C1 segment of cervical spinal cord (tissue), 14 donors: ENCODE results near the gene KCNK4.

Experiments used
- DNase-seq, 14 donors: peaks; one replicate each; lab custom pipeline; 2025; lab: John Stamatoyannopoulos, UW

KCNK4 gene

DNA sequence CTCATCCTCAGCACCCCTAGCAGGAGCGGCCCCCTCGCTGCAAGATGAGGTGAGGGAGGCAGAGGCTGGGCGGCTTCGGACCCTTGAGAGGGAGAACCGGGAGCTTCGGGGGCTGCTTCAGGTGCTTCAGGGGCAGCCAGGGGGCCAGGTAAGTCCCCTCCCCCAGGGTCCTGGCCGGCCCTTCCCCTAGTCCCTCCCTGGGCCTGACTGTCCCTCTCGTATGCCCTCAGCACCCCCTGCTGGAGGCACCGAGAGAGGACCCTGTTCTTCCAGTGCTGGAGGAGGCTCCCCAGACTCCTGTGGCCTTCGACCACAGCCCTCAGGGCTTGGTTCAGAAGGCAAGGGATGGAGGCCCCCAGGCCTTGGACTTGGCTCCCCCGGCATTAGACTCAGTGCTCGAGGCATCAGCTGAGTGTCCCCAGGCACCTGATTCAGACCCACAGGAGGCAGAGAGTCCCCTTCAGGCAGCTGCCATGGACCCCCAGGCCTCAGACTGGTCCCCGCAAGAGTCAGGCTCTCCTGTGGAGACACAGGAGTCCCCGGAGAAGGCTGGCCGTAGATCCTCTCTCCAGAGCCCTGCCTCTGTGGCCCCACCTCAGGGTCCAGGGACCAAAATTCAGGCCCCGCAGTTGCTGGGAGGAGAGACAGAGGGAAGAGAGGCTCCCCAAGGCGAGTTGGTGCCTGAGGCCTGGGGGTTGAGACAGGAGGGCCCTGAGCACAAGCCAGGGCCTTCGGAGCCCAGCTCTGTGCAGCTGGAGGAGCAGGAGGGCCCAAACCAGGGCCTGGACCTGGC is 52.9 kb downstream of the KCNK4 start:
- no peak for DNase-seq

DNA sequence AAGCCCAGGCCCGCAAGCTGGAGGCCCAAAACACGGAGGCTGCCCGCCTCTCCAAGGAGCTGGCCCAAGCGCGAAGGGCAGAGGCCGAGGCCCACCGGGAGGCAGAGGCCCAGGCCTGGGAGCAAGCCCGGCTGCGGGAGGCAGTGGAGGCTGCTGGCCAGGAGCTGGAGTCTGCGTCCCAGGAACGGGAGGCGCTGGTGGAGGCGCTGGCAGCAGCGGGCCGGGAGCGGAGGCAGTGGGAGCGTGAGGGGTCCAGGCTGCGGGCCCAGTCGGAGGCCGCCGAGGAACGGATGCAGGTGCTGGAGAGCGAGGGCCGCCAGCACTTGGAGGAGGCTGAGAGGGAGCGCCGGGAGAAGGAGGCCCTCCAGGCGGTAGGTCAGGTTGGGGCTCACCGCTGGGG is 53.7 kb downstream of the KCNK4 start:
- no peak for DNase-seq

DNA sequence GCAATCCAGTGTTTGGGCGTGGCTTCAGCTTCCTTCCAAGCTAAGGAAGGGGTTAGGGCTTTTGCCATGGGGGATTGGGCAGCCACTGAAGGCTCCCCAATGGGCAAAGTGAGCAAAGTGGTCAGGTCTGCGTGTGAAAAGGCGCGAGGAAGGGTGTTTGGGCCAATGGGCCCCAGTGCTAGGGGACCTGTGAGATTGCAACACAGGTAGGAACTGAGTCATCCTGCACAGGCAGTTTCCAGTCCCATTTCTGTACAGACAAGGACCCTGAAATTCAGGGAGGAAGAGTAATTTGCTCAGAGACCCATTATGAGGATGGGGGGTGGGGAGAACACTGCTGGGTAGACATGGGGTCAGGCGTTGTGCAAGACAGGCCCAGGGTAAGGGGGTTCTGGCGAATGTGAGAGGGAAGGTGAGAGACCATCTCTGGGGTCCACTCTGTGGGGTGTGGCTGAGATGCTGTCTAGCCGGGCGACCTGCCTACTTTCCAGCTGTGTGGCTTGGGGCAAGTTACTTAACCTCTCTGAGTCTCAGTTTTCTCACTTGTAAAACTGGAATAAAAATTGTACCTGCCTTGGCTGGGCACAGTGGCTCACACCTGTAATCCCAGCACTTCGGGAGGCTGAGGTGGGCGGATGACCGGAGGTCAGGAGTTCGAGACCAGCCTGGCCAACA is 56.2 kb downstream of the KCNK4 start:
- no peak for DNase-seq

DNA sequence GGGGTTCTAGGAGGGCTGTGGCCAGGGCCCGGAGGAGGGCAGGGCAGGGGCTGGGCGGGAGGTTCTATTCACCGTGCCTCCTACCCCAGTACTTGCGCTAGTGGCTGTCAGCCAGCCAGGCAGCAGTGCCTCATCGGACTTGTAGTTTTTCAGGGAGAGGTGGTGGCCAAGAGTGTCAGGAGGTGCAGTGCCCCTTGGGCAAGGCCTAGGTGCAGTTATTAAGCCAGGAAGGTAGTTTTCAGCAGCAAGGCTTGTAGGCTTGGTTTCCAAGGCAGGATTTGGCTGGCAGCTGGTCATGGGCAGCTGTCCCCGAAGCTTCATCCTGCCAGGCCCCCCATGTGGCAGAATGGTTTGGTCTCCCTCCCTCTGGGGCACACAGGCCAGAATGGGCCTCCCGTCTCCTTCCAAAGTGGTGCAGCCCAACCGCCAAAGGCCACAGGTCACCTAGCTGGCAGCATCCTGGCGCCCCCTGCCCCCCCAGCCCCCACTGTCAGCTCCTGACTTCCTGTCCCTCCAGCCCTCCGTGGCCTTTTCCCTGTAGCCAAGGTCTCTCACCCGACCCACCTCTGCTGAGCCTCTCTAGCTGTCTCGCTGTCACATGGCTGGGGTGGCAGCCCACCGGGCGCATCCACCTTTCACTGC is 57.4 kb downstream of the KCNK4 start:
- peak in 3 of 14 donors; percentile 24 to 82 (median 28) for DNase-seq

DNA sequence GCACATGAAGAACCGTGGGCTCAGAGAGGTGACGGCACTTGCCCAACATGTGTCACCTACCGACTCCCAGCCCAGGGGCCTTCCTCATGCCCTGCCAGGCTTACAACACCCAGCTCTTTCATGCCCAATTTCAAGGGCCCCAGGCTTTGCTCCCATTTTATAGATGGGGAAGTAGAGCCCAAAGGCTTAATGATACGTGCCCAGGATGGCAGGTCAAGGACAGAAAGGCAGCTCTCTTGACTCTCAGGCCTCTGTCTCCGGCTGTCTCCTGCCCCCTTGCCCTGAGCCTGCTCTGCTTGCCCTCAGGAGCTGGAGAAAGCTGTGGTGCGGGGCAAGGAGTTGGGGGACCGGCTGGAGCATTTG is 57.9 kb downstream of the KCNK4 start:
- no peak for DNase-seq

DNA sequence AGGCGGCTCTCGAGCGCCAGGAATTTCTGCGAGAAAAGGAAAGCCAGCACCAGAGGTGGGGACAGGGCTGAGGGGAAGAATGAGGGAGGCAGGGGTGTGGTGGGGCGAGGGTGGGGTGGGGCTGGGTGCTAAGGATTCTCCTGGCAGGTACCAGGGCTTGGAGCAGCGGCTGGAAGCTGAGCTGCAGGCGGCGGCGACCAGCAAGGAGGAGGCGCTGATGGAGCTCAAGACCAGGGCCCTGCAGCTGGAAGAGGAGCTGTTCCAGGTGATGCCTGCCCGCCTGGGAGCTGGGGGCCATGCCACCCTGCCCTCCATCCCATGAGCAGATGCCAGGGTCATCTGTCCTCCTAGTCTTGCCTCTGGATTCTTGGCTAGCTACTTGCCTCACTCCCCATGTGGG is 58.3 kb downstream of the KCNK4 start:
- no peak for DNase-seq
